Left kidney (tissue), 2 donors: ENCODE data around the gene SLC16A3. TPM values are rescaled to one million over a fixed set of nuclear protein-coding genes. Genes with fewer than 3 reads are reported as not detected.

ENCODE experiments used
- DNase-seq: peaks from one replicate; pipeline ENCODE4 v3.0.0-alpha.2; 2013
- polyA plus RNA-seq: library from polyadenylated mRNA; unstranded; fragments of 120-200 nt; gene quantifications from one replicate; pipeline ENCODE4 v1.2.1, GENCODE V29; 2013; ENCODE audit not compliant: insufficient read length

The SLC16A3 gene
- polyA plus RNA-seq, 1 donor = 5.6 TPM

- no peak for DNase-seq
Measured at GRCh38 chr17:82221341-82221902, 7.4 kb upstream of the SLC16A3 start.

GRCh38 chr17:82222816-82223215, 6.0 kb upstream of the SLC16A3 start:
- no peak for DNase-seq

GRCh38 chr17:82223517-82223916, 5.3 kb upstream of the SLC16A3 start:
- no peak for DNase-seq

- DNase-seq = no peak
Measured at GRCh38 chr17:82224666-82225065, 4.2 kb upstream of the SLC16A3 start.

- DNase-seq = no peak
Measured at GRCh38 chr17:82225368-82226029, 3.3 kb upstream of the SLC16A3 start.

GRCh38 chr17:82226146-82226808, 2.6 kb upstream of the SLC16A3 start:
- DNase-seq = no peak

- no peak for DNase-seq
Measured at GRCh38 chr17:82226809-82227628, 1.8 kb upstream of the SLC16A3 start.

- DNase-seq = no peak
Measured at GRCh38 chr17:82227629-82228277, 1.1 kb upstream of the SLC16A3 start.

- DNase-seq = no peak
Measured at GRCh38 chr17:82228278-82228841, 482 bp upstream of the SLC16A3 start.

- no peak for DNase-seq
Measured at GRCh38 chr17:82229698-82230608, 1.1 kb downstream of the SLC16A3 start.

- DNase-seq = no peak
Measured at GRCh38 chr17:82230609-82231311, 1.9 kb downstream of the SLC16A3 start.

- no peak for DNase-seq
Measured at GRCh38 chr17:82231312-82231561, 2.4 kb downstream of the SLC16A3 start.

GRCh38 chr17:82231562-82232321, 2.9 kb downstream of the SLC16A3 start:
- no peak for DNase-seq

GRCh38 chr17:82232322-82232820, 3.5 kb downstream of the SLC16A3 start:
- no peak for DNase-seq

- no peak for DNase-seq
Measured at GRCh38 chr17:82232876-82233785, 4.3 kb downstream of the SLC16A3 start.

GRCh38 chr17:82234211-82235055, 5.6 kb downstream of the SLC16A3 start:
- DNase-seq = no peak

- DNase-seq = no peak
Measured at GRCh38 chr17:82235056-82235774, 6.4 kb downstream of the SLC16A3 start.
